ENCODE data around the gene SYCE1.

The SYCE1 gene

GRCh38 chr10:133528296-133528844 lies 37.0 kb downstream of the SYCE1 start:
- WGBS (ENCODE audit: insufficient coverage) = 2% methylated on average over 29 of the region's 50 CpGs
- H3K27me3 ChIP-seq (replicated peaks in 2 of 5; ENCODE audit: control insufficient read depth in 4 of 5, insufficient read depth in 5 of 5, low read length in 4 of 5) = peaks cover 0 to 86% (median 24%) of the 10 kb centered on the region in 5 experiments

GRCh38 chr10:133527771-133528271 lies 37.6 kb downstream of the SYCE1 start:
- 14% methylated on average over 43 of the region's 51 CpGs for WGBS (ENCODE audit: insufficient coverage)
- Histone ChIP-seq H3K4me1 (ENCODE audit: control extremely low read depth in 1 of 4, control insufficient read depth in 4 of 4, insufficient read depth in 4 of 4, low read length in 3 of 4) (peaks cover 6 to 35% (median 34%) of the 10 kb centered on the region in 4 experiments), H3K36me3 (ENCODE audit: control insufficient read depth in 4 of 4, insufficient read depth in 4 of 4, low read length in 3 of 4) (no peaks in the 10 kb centered on the region), H3K9me3 (ENCODE audit: control extremely low read depth in 1 of 5, control insufficient read depth in 4 of 5, insufficient read depth in 2 of 5, low read depth in 1 of 5, low read length in 4 of 5) (peaks cover 1 to 21% (median 6%) of the 10 kb centered on the region in 5 experiments), H3K4me3 (ENCODE audit: control insufficient read depth in 1 of 7, extremely low read depth in 1 of 7, insufficient read depth in 4 of 7, low read depth in 2 of 7, low read length in 6 of 7) (peak overlapping the region in 5 of 7 experiments; percentile 8 to 65 (median 40)), H3K27ac (ENCODE audit: insufficient read depth in 1 of 2, low read depth in 1 of 2, low read length in 2 of 2, poor library complexity in 1 of 2, severe bottlenecking in 2 of 2) (no peak overlapping the region), H3K27me3 (replicated peaks in 2 of 5; ENCODE audit: control insufficient read depth in 4 of 5, insufficient read depth in 5 of 5, low read length in 4 of 5) (peaks cover 0 to 83% (median 24%) of the 10 kb centered on the region in 5 experiments)
- peak in 1 of 3 donors; percentile 17 for DNase-seq
- CTCF ChIA-PET = no interaction called here
- POLR2A ChIA-PET = no interaction called here

More at GRCh38 chr10:133528296-133528844, 37.0 kb downstream of the SYCE1 start:
- H3K36me3 ChIP-seq (ENCODE audit: control insufficient read depth in 4 of 4, insufficient read depth in 4 of 4, low read length in 3 of 4) = no peaks in the 10 kb centered on the region
- ChIA-PET POLR2A (no interaction called here), CTCF (interaction anchor here (0.6 kb wide), 1 partner anchor 1728 kb away, joined by 4 read pairs; no protein-coding TSS in a partner anchor)
- no peak overlapping the region for H3K27ac ChIP-seq (ENCODE audit: insufficient read depth in 1 of 2, low read depth in 1 of 2, low read length in 2 of 2, poor library complexity in 1 of 2, severe bottlenecking in 2 of 2)
- H3K9me3 ChIP-seq (ENCODE audit: control extremely low read depth in 1 of 5, control insufficient read depth in 4 of 5, insufficient read depth in 2 of 5, low read depth in 1 of 5, low read length in 4 of 5) = peaks cover 1 to 18% (median 6%) of the 10 kb centered on the region in 5 experiments
- peaks cover 6 to 35% (median 34%) of the 10 kb centered on the region in 4 experiments for H3K4me1 ChIP-seq (ENCODE audit: control extremely low read depth in 1 of 4, control insufficient read depth in 4 of 4, insufficient read depth in 4 of 4, low read length in 3 of 4)
- DNase-seq = peak in 1 of 3 donors; percentile 30
- peak overlapping the region in 5 of 7 experiments; percentile 8 to 65 (median 40) for H3K4me3 ChIP-seq (ENCODE audit: control insufficient read depth in 1 of 7, extremely low read depth in 1 of 7, insufficient read depth in 4 of 7, low read depth in 2 of 7, low read length in 6 of 7)

- POLR2A ChIA-PET = no interaction called here
- Histone ChIP-seq H3K4me1 (ENCODE audit: control extremely low read depth in 1 of 4, control insufficient read depth in 4 of 4, insufficient read depth in 4 of 4, low read length in 3 of 4) (peaks cover 6 to 35% (median 34%) of the 10 kb centered on the region in 4 experiments), H3K27ac (ENCODE audit: insufficient read depth in 1 of 2, low read depth in 1 of 2, low read length in 2 of 2, poor library complexity in 1 of 2, severe bottlenecking in 2 of 2) (no peak within 1 kb of the TSS), H3K36me3 (ENCODE audit: control insufficient read depth in 4 of 4, insufficient read depth in 4 of 4, low read length in 3 of 4) (no peaks in the 10 kb centered on the region), H3K27me3 (replicated peaks in 2 of 5; ENCODE audit: control insufficient read depth in 4 of 5, insufficient read depth in 5 of 5, low read length in 4 of 5) (peaks cover 0 to 81% (median 24%) of the 10 kb centered on the region in 5 experiments), H3K9me3 (ENCODE audit: control extremely low read depth in 1 of 5, control insufficient read depth in 4 of 5, insufficient read depth in 2 of 5, low read depth in 1 of 5, low read length in 4 of 5) (peaks cover 1 to 21% (median 8%) of the 10 kb centered on the region in 5 experiments), H3K4me3 (ENCODE audit: control insufficient read depth in 1 of 7, extremely low read depth in 1 of 7, insufficient read depth in 4 of 7, low read depth in 2 of 7, low read length in 6 of 7) (peak within 1 kb of the TSS in 5 of 7 experiments; percentile 8 to 65 (median 40))
- WGBS (ENCODE audit: insufficient coverage) = 80% methylated on average over 12 of the region's 16 CpGs
- no peak for DNase-seq
- CTCF ChIA-PET = no interaction called here
Measured at GRCh38 chr10:133526957-133527588, 38.3 kb downstream of the SYCE1 start, which contains the start of gene CYP2E1. Gene CYP2E1, plus strand, starts transcription at chr10:133527363. Its CDS starts 33 bp downstream, at chr10:133527396.

GRCh38 chr10:133525444-133525843 lies 39.9 kb downstream of the SYCE1 start:
- DNase-seq = no peak
- peaks cover under 1 to 29% (median 28%) of the 10 kb centered on the region in 4 experiments for H3K4me1 ChIP-seq (ENCODE audit: control extremely low read depth in 1 of 4, control insufficient read depth in 4 of 4, insufficient read depth in 4 of 4, low read length in 3 of 4)
- no peak overlapping the region for H3K4me3 ChIP-seq (ENCODE audit: control insufficient read depth in 1 of 7, extremely low read depth in 1 of 7, insufficient read depth in 4 of 7, low read depth in 2 of 7, low read length in 6 of 7)
- peaks cover 0 to 69% (median 17%) of the 10 kb centered on the region in 5 experiments for H3K27me3 ChIP-seq (replicated peaks in 2 of 5; ENCODE audit: control insufficient read depth in 4 of 5, insufficient read depth in 5 of 5, low read length in 4 of 5)
- no peak overlapping the region for H3K27ac ChIP-seq (ENCODE audit: insufficient read depth in 1 of 2, low read depth in 1 of 2, low read length in 2 of 2, poor library complexity in 1 of 2, severe bottlenecking in 2 of 2)
- ChIA-PET CTCF (no interaction called here), POLR2A (no interaction called here)
- WGBS (ENCODE audit: insufficient coverage) = 88% methylated on average over 5 of the region's 7 CpGs
- peaks cover 1 to 21% (median 8%) of the 10 kb centered on the region in 5 experiments for H3K9me3 ChIP-seq (ENCODE audit: control extremely low read depth in 1 of 5, control insufficient read depth in 4 of 5, insufficient read depth in 2 of 5, low read depth in 1 of 5, low read length in 4 of 5)
- H3K36me3 ChIP-seq (ENCODE audit: control insufficient read depth in 4 of 4, insufficient read depth in 4 of 4, low read length in 3 of 4) = no peaks in the 10 kb centered on the region

GRCh38 chr10:133523631-133524203 lies 41.7 kb downstream of the SYCE1 start:
- Histone ChIP-seq H3K27me3 (replicated peaks in 2 of 5; ENCODE audit: control insufficient read depth in 4 of 5, insufficient read depth in 5 of 5, low read length in 4 of 5) (peaks cover 0 to 51% (median 17%) of the 10 kb centered on the region in 5 experiments), H3K36me3 (ENCODE audit: control insufficient read depth in 4 of 4, insufficient read depth in 4 of 4, low read length in 3 of 4) (no peaks in the 10 kb centered on the region), H3K27ac (ENCODE audit: insufficient read depth in 1 of 2, low read depth in 1 of 2, low read length in 2 of 2, poor library complexity in 1 of 2, severe bottlenecking in 2 of 2) (no peak overlapping the region), H3K4me1 (ENCODE audit: control extremely low read depth in 1 of 4, control insufficient read depth in 4 of 4, insufficient read depth in 4 of 4, low read length in 3 of 4) (peaks cover 0 to 16% (median 15%) of the 10 kb centered on the region in 4 experiments), H3K4me3 (ENCODE audit: control insufficient read depth in 1 of 7, extremely low read depth in 1 of 7, insufficient read depth in 4 of 7, low read depth in 2 of 7, low read length in 6 of 7) (no peak overlapping the region), H3K9me3 (ENCODE audit: control extremely low read depth in 1 of 5, control insufficient read depth in 4 of 5, insufficient read depth in 2 of 5, low read depth in 1 of 5, low read length in 4 of 5) (peaks cover 1 to 21% (median 8%) of the 10 kb centered on the region in 5 experiments)
- ChIA-PET CTCF (no interaction called here), POLR2A (no interaction called here)
- WGBS (ENCODE audit: insufficient coverage) = 90% methylated on average over 9 of the region's 9 CpGs
- DNase-seq = no peak

- Histone ChIP-seq H3K4me3 (ENCODE audit: control insufficient read depth in 1 of 7, extremely low read depth in 1 of 7, insufficient read depth in 4 of 7, low read depth in 2 of 7, low read length in 6 of 7) (peak overlapping the region in 6 of 7 experiments; percentile 25 to 70 (median 61)), H3K9me3 (ENCODE audit: control extremely low read depth in 1 of 5, control insufficient read depth in 4 of 5, insufficient read depth in 2 of 5, low read depth in 1 of 5, low read length in 4 of 5) (peaks cover 1 to 20% (median 8%) of the 10 kb centered on the region in 5 experiments), H3K36me3 (ENCODE audit: control insufficient read depth in 4 of 4, insufficient read depth in 4 of 4, low read length in 3 of 4) (no peaks in the 10 kb centered on the region), H3K27ac (ENCODE audit: insufficient read depth in 1 of 2, low read depth in 1 of 2, low read length in 2 of 2, poor library complexity in 1 of 2, severe bottlenecking in 2 of 2) (no peak overlapping the region), H3K4me1 (ENCODE audit: control extremely low read depth in 1 of 4, control insufficient read depth in 4 of 4, insufficient read depth in 4 of 4, low read length in 3 of 4) (peaks cover 0 to 9% (median 6%) of the 10 kb centered on the region in 4 experiments), H3K27me3 (replicated peaks in 2 of 5; ENCODE audit: control insufficient read depth in 4 of 5, insufficient read depth in 5 of 5, low read length in 4 of 5) (peaks cover 1 to 17% (median 3%) of the 10 kb centered on the region in 5 experiments)
- WGBS (ENCODE audit: insufficient coverage) = 0% methylated on average over 22 of the region's 33 CpGs
- ChIA-PET CTCF (interaction anchor here (1.0 to 1.7 kb wide), 5 partner anchors 14 to 88 kb away, joined by 3 to 4 read pairs (median 3); no protein-coding TSS in a partner anchor), POLR2A (no interaction called here)
- DNase-seq = peak; percentile 81 to 86 (median 82)
Measured at GRCh38 chr10:133520193-133520738, 45.1 kb downstream of the SYCE1 start.

Measured in common myeloid progenitor, CD34-positive (primary cell).